Prostate gland (tissue), 2 donors: ENCODE results near the gene N4BP2. TPM values are rescaled to one million over a fixed set of nuclear protein-coding genes. Genes with fewer than 3 reads are reported as not detected.
A peak's percentile ranks its signal among the peaks of the same experiment; 100 is the strongest.

Experiments used
- DNase-seq: peaks from one replicate; pipeline ENCODE4 v3.0.0-alpha.2; 2019; ENCODE audit warnings: low spot score
- H3K27ac ChIP-seq, 2 donors: fragments of 200-600 bp; sonication (generic); 2 replicates each; pipeline ENCODE4 v1.5.1; 2017 to 2019
- H3K27me3 ChIP-seq: fragments of 200-600 bp; sonication (generic); replicated peaks from 2 replicates; pipeline ENCODE4 v1.5.1; 2019; ENCODE audit not compliant: insufficient read depth
- H3K36me3 ChIP-seq, 2 donors: fragments of 200-600 bp; sonication (generic); 1 replicate in 1 of 2; 2 replicates in 1 of 2; pipeline versions ENCODE4 v1.5.1 to v1.8.1; 2017 to 2019
- H3K4me1 ChIP-seq: fragments of 200-600 bp; sonication (generic); replicated peaks from 2 replicates; pipeline ENCODE4 v1.5.1; 2019
- H3K4me3 ChIP-seq, 2 donors: fragments of 200-600 bp; sonication (generic); 2 replicates each; pipeline ENCODE4 v1.5.1; 2017 to 2019
- H3K9me3 ChIP-seq: fragments of 200-600 bp; sonication (generic); 2 replicates; pipeline ENCODE4 v1.5.1; 2017
- CTCF ChIP-seq, 4 experiments: fragments of 200-600 bp in 2 of 4; fragments of 450-650 bp in 2 of 4; sonication (generic) in 2 of 4; IDR thresholded peaks; 1 replicate in 3 of 4; 2 replicates in 1 of 4; pipeline ENCODE4 v1.5.1; 2016 to 2019; ENCODE audit warnings: antibody characterized with exemption in 4 of 4, mild to moderate bottlenecking in 2 of 4, moderate library complexity in 2 of 4
- POLR2A ChIP-seq: fragments of 450-650 bp; IDR thresholded peaks from one replicate; pipeline ENCODE4 v1.6.1; 2016; ENCODE audit warnings: antibody characterized with exemption, mild to moderate bottlenecking
- POLR2AphosphoS5 ChIP-seq: sonication (generic); formaldehyde crosslinking; IDR thresholded peaks from one replicate; pipeline ENCODE4 v1.6.1; 2017; ENCODE audit warnings: antibody characterized with exemption
- WGBS: methylation state at CpG from one replicate; pipeline ENCODE4 v1.1.5; 2018; 5-methylcytosine and 5-hydroxymethylcytosine counted together
- intact Hi-C: fragments of 100-400 bp; cut with DNase I; formaldehyde crosslinking; loops from one replicate; pipeline ENCODE4 v1.14.2; 2022
- total RNA-seq, 2 donors: library from RNA; depleted of rRNA; stranded (reverse); fragments of >200 nt; gene quantifications; one replicate each; pipeline ENCODE4 v1.1.0, GENCODE V29; 2016

Gene N4BP2
- total RNA-seq, 2 donors from 2014 or later = 8.7 to 14.7 TPM

GRCh38 chr4:40195182-40196177 lies 138.8 kb downstream of the N4BP2 start:
- WGBS = 96% methylated on average over 10 of the region's 10 CpGs
- intact Hi-C loops = no loop called here

GRCh38 chr4:40196272-40196671 lies 139.6 kb downstream of the N4BP2 start:
- Histone ChIP-seq H3K4me3 (no peak overlapping the region), H3K4me1 (peaks cover 10% of the 10 kb centered on the region), H3K9me3 (no peaks in the 10 kb centered on the region), H3K27ac (no peak overlapping the region), H3K27me3 (no peaks in the 10 kb centered on the region), H3K36me3 (no peaks in the 10 kb centered on the region)
- DNase-seq = no peak
- intact Hi-C loops = no loop called here
- WGBS = 94% methylated on average over 8 of the region's 8 CpGs
- no peak for TF ChIP-seq POLR2A
- no peak for TF ChIP-seq CTCF (IDR thresholded peaks at IDR 0.05)
- TF ChIP-seq POLR2AphosphoS5 = no peak

More at GRCh38 chr4:40195182-40196177, 138.8 kb downstream of the N4BP2 start:
- no peak overlapping the region for H3K27ac ChIP-seq
- H3K4me3 ChIP-seq = no peak overlapping the region
- peaks cover 10% of the 10 kb centered on the region for H3K4me1 ChIP-seq
- H3K36me3 ChIP-seq = no peaks in the 10 kb centered on the region
- H3K27me3 ChIP-seq = no peaks in the 10 kb centered on the region
- DNase-seq = no peak
- no peaks in the 10 kb centered on the region for H3K9me3 ChIP-seq
- no peak for TF ChIP-seq CTCF (IDR thresholded peaks at IDR 0.05)
- TF ChIP-seq POLR2AphosphoS5 = no peak
- TF ChIP-seq POLR2A = no peak

GRCh38 chr4:40196724-40197281 lies 140.2 kb downstream of the N4BP2 start, which contains the start of gene RHOH:
Gene RHOH (plus strand): TSS chr4:40197031. CDS start chr4:40243387, 46,356 bp downstream.
- intact Hi-C loops = no loop called here
- no peak for TF ChIP-seq CTCF (IDR thresholded peaks at IDR 0.05)
- no peak for TF ChIP-seq POLR2A
- no peak for TF ChIP-seq POLR2AphosphoS5
- peak within 1 kb of the TSS in 1 of 2 donors; percentile 22 for H3K27ac ChIP-seq

GRCh38 chr4:40197879-40198689 lies 141.4 kb downstream of the N4BP2 start:
- no peak for DNase-seq
- 88% methylated on average over 15 of the region's 15 CpGs for WGBS

More at GRCh38 chr4:40196724-40197281, 140.2 kb downstream of the N4BP2 start, which contains the start of gene RHOH:
- Histone ChIP-seq H3K36me3 (no peaks in the 10 kb centered on the region), H3K4me1 (peaks cover 10% of the 10 kb centered on the region), H3K9me3 (no peaks in the 10 kb centered on the region), H3K27me3 (no peaks in the 10 kb centered on the region), H3K4me3 (no peak within 1 kb of the TSS)
- no peak for DNase-seq
- 80% methylated on average over 14 of the region's 14 CpGs for WGBS

More at GRCh38 chr4:40197879-40198689, 141.4 kb downstream of the N4BP2 start:
- Histone ChIP-seq H3K36me3 (no peaks in the 10 kb centered on the region), H3K4me3 (peak overlapping the region in 1 of 2 donors; percentile 3), H3K27me3 (no peaks in the 10 kb centered on the region), H3K9me3 (no peaks in the 10 kb centered on the region), H3K27ac (peak overlapping the region in 1 of 2 donors; percentile 22), H3K4me1 (peaks cover under 1% of the 10 kb centered on the region)
- intact Hi-C loops = no loop called here
- TF ChIP-seq CTCF (IDR thresholded peaks at IDR 0.05) (no peak), POLR2AphosphoS5 (no peak), POLR2A (no peak)
